HepG2 (cell line): Measurements from ENCODE around the gene CHST14. TPM values are rescaled to one million over a fixed set of nuclear protein-coding genes. Genes with fewer than 3 reads are reported as not detected.

Source experiments
- AGO2 ChIP-seq: fragments of 200-400 bp; formaldehyde crosslinking; optimal IDR thresholded peaks from 2 replicates; pipeline ENCODE3; 2017; ENCODE audit warnings: mild to moderate bottlenecking, low read depth, low read length, moderate library complexity
- BCL6 ChIP-seq: IDR thresholded peaks from 2 replicates; pipeline ENCODE4 v1.6.1; 2016; ENCODE audit warnings: missing genetic modification reagents, missing compliant biosample characterization
- CSRNP2 ChIP-seq: sonication (generic); formaldehyde crosslinking; conservative IDR thresholded peaks from 2 replicates; pipeline ENCODE4 v1.8.0; 2022; ENCODE audit warnings: low read depth, missing genetic modification reagents
- HIC2 ChIP-seq: sonication (generic); formaldehyde crosslinking; IDR thresholded peaks from 2 replicates; pipeline ENCODE4 v1.9.0; 2022; ENCODE audit warnings: low read depth, missing genetic modification reagents
- HOXA3 ChIP-seq: sonication (generic); formaldehyde crosslinking; IDR thresholded peaks from 2 replicates; pipeline ENCODE4 v1.5.0; 2020; ENCODE audit warnings: missing genetic modification reagents
- KLF15 ChIP-seq: sonication (generic); formaldehyde crosslinking; IDR thresholded peaks from 2 replicates; pipeline ENCODE4 v1.8.1; 2023; ENCODE audit warnings: borderline replicate concordance, mild to moderate bottlenecking, inconsistent platforms, missing genetic modification reagents, mixed read lengths
- NKX3-1 ChIP-seq: sonication (generic); formaldehyde crosslinking; IDR thresholded peaks from 2 replicates; pipeline ENCODE4 v1.5.0; 2020; ENCODE audit warnings: missing genetic modification reagents
- PAX8 ChIP-seq: sonication (generic); formaldehyde crosslinking; IDR thresholded peaks from 2 replicates; pipeline ENCODE4 v1.8.0; 2022; ENCODE audit warnings: mild to moderate bottlenecking, missing genetic modification reagents, borderline replicate concordance
- PCBP1 ChIP-seq: fragments of 200-400 bp; formaldehyde crosslinking; IDR thresholded peaks from 2 replicates; pipeline ENCODE4 v1.6.1; 2017; ENCODE audit warnings: mild to moderate bottlenecking, low read depth, low read length, borderline replicate concordance
- RFX3 ChIP-seq: IDR thresholded peaks from 2 replicates; pipeline ENCODE4 v1.6.1; 2016; ENCODE audit warnings: missing biosample characterization, missing genetic modification reagents
- SAFB2 ChIP-seq: sonication (generic); formaldehyde crosslinking; IDR thresholded peaks from 2 replicates; pipeline ENCODE4 v1.5.1; 2020; ENCODE audit warnings: missing genetic modification reagents, low read depth, mild to moderate bottlenecking, borderline replicate concordance
- TIGD3 ChIP-seq: sonication (generic); formaldehyde crosslinking; IDR thresholded peaks from 2 replicates; pipeline ENCODE4 v1.5.1; 2020; ENCODE audit warnings: mild to moderate bottlenecking, missing genetic modification reagents, borderline replicate concordance
- ZBTB42 ChIP-seq: sonication (generic); formaldehyde crosslinking; IDR thresholded peaks from 2 replicates; pipeline ENCODE4 v1.5.0; 2020; ENCODE audit warnings: mild to moderate bottlenecking, missing genetic modification reagents
- ZC3H4 ChIP-seq: sonication (generic); formaldehyde crosslinking; IDR thresholded peaks from 2 replicates; pipeline ENCODE4 v1.4.0; 2020; ENCODE audit warnings: missing genetic modification reagents, borderline replicate concordance
- ZEB1 ChIP-seq: IDR thresholded peaks from 2 replicates; pipeline ENCODE4 v1.6.1; 2012; ENCODE audit warnings: mild to moderate bottlenecking, low read depth, inconsistent platforms; ENCODE audit not compliant: insufficient replicate concordance
- ZNF138 ChIP-seq: sonication (generic); formaldehyde crosslinking; IDR thresholded peaks from 2 replicates; pipeline ENCODE4 v1.5.0; 2020; ENCODE audit warnings: mild to moderate bottlenecking, low read depth, missing genetic modification reagents
- ZNF256 ChIP-seq: sonication (generic); formaldehyde crosslinking; conservative IDR thresholded peaks from 2 replicates; pipeline ENCODE4 v1.4.0; 2020; ENCODE audit warnings: missing genetic modification reagents
- ZNF34 ChIP-seq: sonication (generic); formaldehyde crosslinking; IDR thresholded peaks from 2 replicates; pipeline ENCODE4 v1.4.0; 2020; ENCODE audit warnings: mild to moderate bottlenecking, missing genetic modification reagents, borderline replicate concordance
- ZNF350 ChIP-seq: sonication (generic); formaldehyde crosslinking; IDR thresholded peaks from 2 replicates; pipeline ENCODE4 v1.4.0; 2020; ENCODE audit warnings: mild to moderate bottlenecking, low read depth, missing genetic modification reagents, borderline replicate concordance
- ZNF362 ChIP-seq: sonication (generic); formaldehyde crosslinking; IDR thresholded peaks from 2 replicates; pipeline ENCODE4 v1.4.0; 2020; ENCODE audit warnings: missing genetic modification reagents, mild to moderate bottlenecking, borderline replicate concordance
- ZNF432 ChIP-seq: sonication (generic); formaldehyde crosslinking; IDR thresholded peaks from 2 replicates; pipeline ENCODE4 v1.5.0; 2020; ENCODE audit warnings: missing genetic modification reagents, mild to moderate bottlenecking, borderline replicate concordance
- ZNF563 ChIP-seq: sonication (generic); formaldehyde crosslinking; IDR thresholded peaks from 2 replicates; pipeline ENCODE4 v1.8.0; 2022; ENCODE audit warnings: mild to moderate bottlenecking, moderate library complexity, missing genetic modification reagents
- ZZZ3 ChIP-seq: sonication (generic); formaldehyde crosslinking; IDR thresholded peaks from 2 replicates; pipeline ENCODE4 v1.4.0; 2020; ENCODE audit warnings: missing genetic modification reagents, mild to moderate bottlenecking, borderline replicate concordance
- polyA plus RNA-seq, 8 experiments: library from polyadenylated mRNA; depleted of rRNA in 3 of 8; stranded (reverse) in 7 of 8; unstranded in 1 of 8; fragments of >200 nt; fragmentation: Illumina TruSeq in 4 of 8; extraction: Trizol in 4 of 8; gene quantifications; 2 replicates each; pipeline versions ENCODE4 v1.2.1 to v1.2.3, GENCODE V29; 2011 to 2016; ENCODE audit warnings: low read depth in 4 of 8, missing spikeins in 1 of 8, mixed read lengths in 1 of 8; ENCODE audit not compliant: insufficient read depth in 1 of 8
- total RNA-seq, 5 experiments: library from RNA; depleted of rRNA; stranded (reverse); fragments of >200 nt; fragmentation: Illumina TruSeq; extraction: Trizol; gene quantifications; 2 replicates each; pipeline ENCODE4 v1.2.3, GENCODE V29; 2016; ENCODE audit warnings: low read depth in 1 of 5

Gene CHST14
- total and polyA plus RNA-seq, 2 of the 13 experiments (the other 11 are each of a cell fraction or from before 2014, with no cell fraction given), result 8.9 to 12.4 TPM

GRCh38 chr15:40441565-40442531 is 28.9 kb upstream of the CHST14 start (continued):
- TF ChIP-seq SAFB2 (CRISPR knock-in tag), result no peak
- no peak for TF ChIP-seq ZNF350 (CRISPR knock-in tag)
- TF ChIP-seq ZNF432, result no peak
- no peak for TF ChIP-seq ZBTB42
- TF ChIP-seq AGO2, result no peak
- no peak for TF ChIP-seq ZNF138 (CRISPR knock-in tag)
- TF ChIP-seq ZZZ3 (CRISPR knock-in tag), result no peak
- no peak for TF ChIP-seq BCL6 (CRISPR knock-in tag)
- no peak for TF ChIP-seq PAX8 (CRISPR knock-in tag)
- TF ChIP-seq HIC2 (CRISPR knock-in tag), result no peak
- peak; percentile 61; the same call in 1 of the 2 replicates for TF ChIP-seq ZNF563
- peak; percentile 38; the same call in 1 of the 2 replicates for TF ChIP-seq HOXA3 (CRISPR knock-in tag)
- TF ChIP-seq ZNF362, result no peak
- no peak for TF ChIP-seq PCBP1
- TF ChIP-seq ZNF34 (CRISPR knock-in tag), result no peak
- TF ChIP-seq TIGD3 (CRISPR knock-in tag), result no peak
- no peak for TF ChIP-seq ZEB1
- no peak for TF ChIP-seq NKX3-1 (CRISPR knock-in tag)
- TF ChIP-seq RFX3 (CRISPR knock-in tag), result no peak
- no peak for TF ChIP-seq KLF15 (CRISPR knock-in tag)
- TF ChIP-seq CSRNP2 (CRISPR knock-in tag), result no peak
- no peak for TF ChIP-seq ZNF256 (CRISPR knock-in tag)
- no peak for TF ChIP-seq ZC3H4 (CRISPR knock-in tag)
